Measurements from ENCODE around the gene NKG7. TPM values are rescaled to one million over a fixed set of nuclear protein-coding genes. Genes with fewer than 3 reads are reported as not detected.
A peak's percentile ranks its signal among the peaks of the same experiment; 100 is the strongest.
"Not testable (repeated sequence)": the region's sequence is repeated elsewhere in the genome, so short reads cannot be mapped to it uniquely, and the experiment has no call there.

Gene NKG7
- total and polyA plus RNA-seq, 4 experiments from 2014 or later = 2.7 to 44.3 (median 19.6) TPM

GRCh38 chr19:51417107-51417809 lies 44.8 kb upstream of the NKG7 start, which contains the start of gene SIGLEC10:
TSS of gene SIGLEC10 (minus strand) at chr19:51417642. CDS start at chr19:51417581, 61 bp downstream.
- Mint-ChIP-seq H3K27ac (peak within 1 kb of the TSS in 1 of 7 donors; percentile 27), H3K36me3 (no peaks in the 10 kb centered on the region), H3K27me3 (peaks cover 12 to 19% of the 10 kb centered on the region in 2 donors), H3K4me3 (no peak within 1 kb of the TSS), H3K9me3 (no peaks in the 10 kb centered on the region), H3K4me1 (peaks cover 0 to 5% (median 3%) of the 10 kb centered on the region in 4 donors)
- no peaks in the 10 kb centered on the region for H3K36me3 ChIP-seq (ENCODE audit: insufficient read depth, low read length)
- no peak for DNase-seq
- H3K4me3 ChIP-seq (ENCODE audit: low read length in 2 of 2) = no peak within 1 kb of the TSS
- no peaks in the 10 kb centered on the region for H3K4me1 ChIP-seq (ENCODE audit: insufficient read depth, low read length)
- POLR2A ChIA-PET (ENCODE audit: partially characterized antibody) = interaction anchor here (0.6 to 1.0 kb wide), 2 partner anchors 19 to 24 kb away, joined by 3 read pairs; no protein-coding TSS in a partner anchor
- H3K9me3 ChIP-seq (ENCODE audit: control insufficient read depth in 1 of 2, low read length in 2 of 2) = no peaks in the 10 kb centered on the region
- no peaks in the 10 kb centered on the region for H3K27me3 ChIP-seq (ENCODE audit: insufficient read depth, low read length)
- intact Hi-C loops (cut with micrococcal nuclease) = no loop called here
- no peak within 1 kb of the TSS for H3K27ac ChIP-seq (ENCODE audit: low read depth, low read length)
- CTCF ChIA-PET (ENCODE audit: partially characterized antibody) = interaction anchor here (0.9 to 7.3 kb wide), 6 partner anchors 14 to 240 kb away, joined by 3 to 51 read pairs (median 4); no protein-coding TSS in a partner anchor

- CTCF ChIA-PET (ENCODE audit: partially characterized antibody) = interaction anchor here (7.3 kb wide), 1 partner anchor 99 kb away, joined by 51 read pairs; no protein-coding TSS in a partner anchor
- H3K27me3 ChIP-seq (ENCODE audit: insufficient read depth, low read length); H3K4me3 Mint-ChIP-seq; H3K4me1 Mint-ChIP-seq; DNase-seq; H3K36me3 Mint-ChIP-seq; H3K27ac ChIP-seq (ENCODE audit: low read depth, low read length); H3K27ac Mint-ChIP-seq; H3K36me3 ChIP-seq (ENCODE audit: insufficient read depth, low read length); POLR2A ChIA-PET (ENCODE audit: partially characterized antibody); H3K9me3 Mint-ChIP-seq; intact Hi-C loops (cut with micrococcal nuclease); H3K4me3 ChIP-seq (ENCODE audit: low read length in 2 of 2); H3K4me1 ChIP-seq (ENCODE audit: insufficient read depth, low read length); H3K9me3 ChIP-seq (ENCODE audit: control insufficient read depth in 1 of 2, low read length in 2 of 2): not testable (repeated sequence)
- peaks cover 12 to 16% of the 10 kb centered on the region in 2 donors for H3K27me3 Mint-ChIP-seq
Observed at GRCh38 chr19:51416422-51416821, 44.0 kb upstream of the NKG7 start.

GRCh38 chr19:51415187-51415586 lies 42.7 kb upstream of the NKG7 start:
- no peaks in the 10 kb centered on the region for H3K4me1 ChIP-seq (ENCODE audit: insufficient read depth, low read length)
- H3K27ac ChIP-seq (ENCODE audit: low read depth, low read length) = no peak overlapping the region
- Mint-ChIP-seq H3K4me3 (no peak overlapping the region), H3K36me3 (no peaks in the 10 kb centered on the region), H3K4me1 (peaks cover 0 to 3% (median 0%) of the 10 kb centered on the region in 4 donors), H3K27me3 (peaks cover 12 to 16% of the 10 kb centered on the region in 2 donors), H3K9me3 (peaks cover 0 to 2% (median 0%) of the 10 kb centered on the region in 8 donors), H3K27ac (no peak overlapping the region)
- no peaks in the 10 kb centered on the region for H3K27me3 ChIP-seq (ENCODE audit: insufficient read depth, low read length)
- intact Hi-C loops (cut with micrococcal nuclease) = no loop called here
- H3K9me3 ChIP-seq (ENCODE audit: control insufficient read depth in 1 of 2, low read length in 2 of 2) = no peaks in the 10 kb centered on the region
- DNase-seq = no peak
- CTCF ChIA-PET (ENCODE audit: partially characterized antibody) = no interaction called here
- POLR2A ChIA-PET (ENCODE audit: partially characterized antibody) = no interaction called here
- no peaks in the 10 kb centered on the region for H3K36me3 ChIP-seq (ENCODE audit: insufficient read depth, low read length)
- H3K4me3 ChIP-seq (ENCODE audit: low read length in 2 of 2) = no peak overlapping the region

- Histone ChIP-seq H3K4me3 (ENCODE audit: low read length in 2 of 2) (no peak overlapping the region), H3K36me3 (ENCODE audit: insufficient read depth, low read length) (no peaks in the 10 kb centered on the region), H3K4me1 (ENCODE audit: insufficient read depth, low read length) (no peaks in the 10 kb centered on the region), H3K27me3 (ENCODE audit: insufficient read depth, low read length) (no peaks in the 10 kb centered on the region), H3K27ac (ENCODE audit: low read depth, low read length) (no peak overlapping the region), H3K9me3 (ENCODE audit: control insufficient read depth in 1 of 2, low read length in 2 of 2) (no peaks in the 10 kb centered on the region)
- Mint-ChIP-seq H3K27me3 (peaks cover under 1 to 5% of the 10 kb centered on the region in 2 donors), H3K9me3 (peaks cover 0 to 3% (median 0%) of the 10 kb centered on the region in 8 donors), H3K4me1 (peaks cover 0 to 3% (median 0%) of the 10 kb centered on the region in 4 donors), H3K27ac (no peak overlapping the region), H3K4me3 (no peak overlapping the region), H3K36me3 (peaks cover 0 to 1% of the 10 kb centered on the region in 2 donors)
- ChIA-PET CTCF (ENCODE audit: partially characterized antibody) (interaction anchor here (0.6 to 1.4 kb wide), 2 partner anchors 10 to 22 kb away, joined by 4 to 5 read pairs; no protein-coding TSS in a partner anchor), POLR2A (ENCODE audit: partially characterized antibody) (no interaction called here)
- intact Hi-C loops (cut with micrococcal nuclease) = no loop called here
- DNase-seq = no peak
Observed at GRCh38 chr19:51410950-51411748, 38.7 kb upstream of the NKG7 start.

GRCh38 chr19:51407511-51408131 lies 35.2 kb upstream of the NKG7 start:
- CTCF ChIA-PET (ENCODE audit: partially characterized antibody) = interaction anchor here (1.0 to 1.4 kb wide), 4 partner anchors 53 to 80 kb away, joined by 3 to 6 read pairs (median 4); no protein-coding TSS in a partner anchor

GRCh38 chr19:51402117-51402516 lies 29.7 kb upstream of the NKG7 start:
- POLR2A ChIA-PET (ENCODE audit: partially characterized antibody) = no interaction called here
- no peak overlapping the region for H3K4me3 ChIP-seq (ENCODE audit: low read length in 2 of 2)
- Mint-ChIP-seq H3K36me3 (peaks cover 0 to 16% of the 10 kb centered on the region in 2 donors), H3K4me3 (no peak overlapping the region), H3K9me3 (peaks cover 0 to 27% (median 20%) of the 10 kb centered on the region in 8 donors), H3K27me3 (peaks cover 0 to 6% of the 10 kb centered on the region in 2 donors), H3K4me1 (no peaks in the 10 kb centered on the region), H3K27ac (peak overlapping the region in 1 of 7 donors; percentile 60)
- DNase-seq = no peak
- intact Hi-C loops (cut with micrococcal nuclease) = no loop called here
- CTCF ChIA-PET (ENCODE audit: partially characterized antibody) = interaction anchor here (0.9 to 1.4 kb wide), 2 partner anchors 15 to 70 kb away, joined by 3 to 4 read pairs; partner anchors contain the start of gene SIGLEC10
- H3K36me3 ChIP-seq (ENCODE audit: insufficient read depth, low read length) = no peaks in the 10 kb centered on the region
- H3K27ac ChIP-seq (ENCODE audit: low read depth, low read length) = no peak overlapping the region
- H3K4me1 ChIP-seq (ENCODE audit: insufficient read depth, low read length) = no peaks in the 10 kb centered on the region
- no peaks in the 10 kb centered on the region for H3K27me3 ChIP-seq (ENCODE audit: insufficient read depth, low read length)
- H3K9me3 ChIP-seq (ENCODE audit: control insufficient read depth in 1 of 2, low read length in 2 of 2) = peaks cover 0 to 5% of the 10 kb centered on the region in 2 donors

More at GRCh38 chr19:51407511-51408131, 35.2 kb upstream of the NKG7 start:
- Histone ChIP-seq H3K4me1 (ENCODE audit: insufficient read depth, low read length) (no peaks in the 10 kb centered on the region), H3K4me3 (ENCODE audit: low read length in 2 of 2) (no peak overlapping the region), H3K27ac (ENCODE audit: low read depth, low read length) (no peak overlapping the region), H3K27me3 (ENCODE audit: insufficient read depth, low read length) (no peaks in the 10 kb centered on the region), H3K36me3 (ENCODE audit: insufficient read depth, low read length) (no peaks in the 10 kb centered on the region), H3K9me3 (ENCODE audit: control insufficient read depth in 1 of 2, low read length in 2 of 2) (no peaks in the 10 kb centered on the region)
- Mint-ChIP-seq H3K36me3 (peaks cover 1 to 9% of the 10 kb centered on the region in 2 donors), H3K4me3 (no peak overlapping the region), H3K4me1 (peaks cover 0 to 2% (median 0%) of the 10 kb centered on the region in 4 donors), H3K9me3 (peaks cover 0 to 17% (median 12%) of the 10 kb centered on the region in 8 donors), H3K27me3 (peaks cover 4 to 5% of the 10 kb centered on the region in 2 donors), H3K27ac (no peak overlapping the region)
- intact Hi-C loops (cut with micrococcal nuclease) = loop anchor here (1.0 kb wide), 1 partner anchor 68 kb away; no protein-coding TSS in a partner anchor
- POLR2A ChIA-PET (ENCODE audit: partially characterized antibody) = no interaction called here
- peak in 4 of 5 donors; percentile 13 to 30 (median 24) for DNase-seq
